Stimulated activated CD4-positive, alpha-beta T cell treated with anti-CD3 and anti-CD28 coated beads, Interleukin-15, amount 100 ng/mL, for 48 hours (primary cell): ENCODE results near the gene EPS15.
"Not testable (repeated sequence)": the region's sequence is repeated elsewhere in the genome, so short reads cannot be mapped to it uniquely, and the experiment has no call there.

Source experiments
- DNase-seq, 2 donors: peaks; one replicate each; pipeline ENCODE4 v3.0.0-alpha.2; 2020; ENCODE audit warnings: low read depth in 2 of 2

EPS15 gene

DNA sequence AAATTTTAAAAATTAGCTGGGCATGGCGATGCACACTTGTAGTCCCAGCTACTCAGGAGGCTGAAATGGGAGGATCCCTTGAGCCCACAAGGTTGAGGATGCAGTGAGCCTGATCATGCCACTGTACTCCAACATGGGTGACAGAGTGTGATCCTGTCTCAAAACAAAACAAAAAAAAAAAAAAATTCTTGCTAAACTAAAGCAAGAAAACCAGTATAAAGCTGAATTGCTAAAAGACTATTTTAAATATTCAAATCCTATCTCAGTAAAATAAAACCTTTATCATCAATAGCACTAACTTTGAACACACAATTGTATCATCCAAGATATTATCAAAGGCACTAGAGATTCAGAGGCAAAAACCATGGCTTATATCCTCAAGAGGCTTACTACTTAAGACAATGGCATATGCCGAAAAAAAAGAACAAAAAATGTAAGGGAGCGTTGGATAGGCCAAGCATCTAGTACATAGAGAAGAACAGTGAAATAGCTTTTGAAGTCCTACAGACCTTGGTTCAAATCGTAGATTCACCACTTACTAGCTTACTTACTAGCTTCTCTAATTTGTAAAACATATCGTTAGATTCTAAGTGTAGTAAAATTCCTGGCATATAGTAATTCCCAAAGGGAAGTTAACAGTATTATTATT is 3.6 kb downstream of the EPS15 start:
- no peak for DNase-seq

DNA sequence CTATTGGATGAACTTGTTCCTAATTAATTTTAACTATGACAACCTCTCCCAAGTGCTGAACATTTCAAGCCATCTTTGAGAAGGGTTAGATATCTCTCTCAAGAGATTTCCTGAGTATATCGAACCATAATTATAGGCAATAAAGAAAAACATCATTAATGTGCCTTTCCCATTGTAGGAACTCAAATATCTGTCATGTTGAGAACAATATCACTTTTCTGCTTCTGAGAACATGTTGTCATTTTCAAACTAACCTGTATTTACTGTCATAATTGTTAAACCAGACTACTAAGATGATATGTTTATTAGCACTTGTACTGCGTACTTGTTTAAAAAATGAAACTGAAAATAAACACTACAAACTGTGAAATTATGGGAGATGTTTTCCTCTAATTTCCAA is 4.3 kb downstream of the EPS15 start:
- DNase-seq = no peak

DNA sequence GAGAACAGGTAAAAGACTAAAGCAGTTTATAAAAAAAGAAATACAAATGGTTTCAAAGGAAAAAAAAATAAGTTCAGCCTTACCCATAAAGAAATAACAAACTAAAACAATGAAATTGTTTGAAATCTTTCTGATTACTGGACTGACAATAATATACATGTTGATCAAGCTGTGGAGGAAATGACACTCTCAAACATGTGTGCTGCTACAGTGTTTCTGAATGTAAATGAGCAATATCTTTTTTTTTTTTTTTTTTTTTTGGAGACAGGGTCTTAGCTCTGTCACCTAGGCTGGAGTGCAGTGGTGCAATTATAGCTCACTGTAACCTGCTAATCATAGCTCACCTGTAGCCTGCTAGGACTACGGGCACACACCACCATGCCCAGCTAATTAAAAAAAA is 6.5 kb downstream of the EPS15 start:
- DNase-seq = no peak

DNA sequence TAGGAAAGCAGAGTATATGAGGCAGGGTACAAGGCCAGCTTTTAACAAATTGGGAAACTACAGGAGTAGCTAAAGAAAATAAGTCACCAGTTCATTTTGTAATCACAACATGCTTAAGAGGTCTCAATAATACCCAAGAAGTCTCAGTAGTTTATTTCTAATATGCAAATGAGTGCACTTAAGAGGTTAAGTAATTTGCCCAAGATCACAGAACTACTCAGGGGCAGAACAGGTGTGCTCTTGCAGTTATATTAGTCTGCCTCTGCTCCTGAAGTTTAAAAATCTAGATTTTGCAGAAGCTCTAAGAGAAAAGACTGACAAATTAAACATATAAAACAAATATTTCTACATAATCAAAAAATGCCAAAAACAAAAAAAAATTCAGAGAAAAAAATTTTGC is 6.9 kb downstream of the EPS15 start:
- no peak for DNase-seq

DNA sequence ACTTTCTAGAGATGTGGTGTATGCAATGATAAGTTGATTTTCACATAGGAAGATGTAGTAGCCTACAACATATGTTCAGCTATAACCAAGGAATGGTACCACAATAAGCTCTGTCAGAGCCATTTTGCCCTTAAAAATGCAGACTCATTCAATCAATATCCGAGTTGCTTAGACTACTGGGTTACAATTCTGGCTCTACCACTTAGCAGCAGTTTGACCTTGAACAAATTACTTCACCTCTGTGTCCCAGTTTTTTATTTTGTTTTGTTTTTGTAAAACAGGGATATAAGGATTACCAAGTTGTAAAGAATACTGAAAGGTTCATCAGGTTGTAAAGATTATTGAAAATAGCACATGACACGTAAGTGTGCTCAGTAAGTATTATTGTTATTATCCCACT is 9.3 kb downstream of the EPS15 start:
- no peak for DNase-seq

DNA sequence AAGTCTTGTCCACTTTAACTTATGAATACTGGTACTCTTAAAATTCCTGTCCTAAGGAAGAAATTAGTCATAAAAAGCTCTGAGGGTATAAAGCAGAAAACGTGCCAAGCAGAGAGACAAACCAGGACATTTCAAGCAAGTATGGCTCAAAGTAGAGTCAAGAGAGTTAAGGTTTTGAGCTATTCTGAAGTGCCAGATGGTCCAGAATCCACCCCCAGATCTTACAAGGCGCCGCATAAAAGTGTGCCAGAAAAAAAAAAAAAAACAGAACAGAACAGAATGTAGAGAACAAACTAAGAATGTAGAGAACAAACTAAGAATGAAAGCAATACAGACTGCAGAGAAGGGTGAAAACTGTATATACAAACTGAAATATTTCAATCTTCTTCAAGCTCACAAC is 12.5 kb downstream of the EPS15 start:
- DNase-seq = no peak

DNA sequence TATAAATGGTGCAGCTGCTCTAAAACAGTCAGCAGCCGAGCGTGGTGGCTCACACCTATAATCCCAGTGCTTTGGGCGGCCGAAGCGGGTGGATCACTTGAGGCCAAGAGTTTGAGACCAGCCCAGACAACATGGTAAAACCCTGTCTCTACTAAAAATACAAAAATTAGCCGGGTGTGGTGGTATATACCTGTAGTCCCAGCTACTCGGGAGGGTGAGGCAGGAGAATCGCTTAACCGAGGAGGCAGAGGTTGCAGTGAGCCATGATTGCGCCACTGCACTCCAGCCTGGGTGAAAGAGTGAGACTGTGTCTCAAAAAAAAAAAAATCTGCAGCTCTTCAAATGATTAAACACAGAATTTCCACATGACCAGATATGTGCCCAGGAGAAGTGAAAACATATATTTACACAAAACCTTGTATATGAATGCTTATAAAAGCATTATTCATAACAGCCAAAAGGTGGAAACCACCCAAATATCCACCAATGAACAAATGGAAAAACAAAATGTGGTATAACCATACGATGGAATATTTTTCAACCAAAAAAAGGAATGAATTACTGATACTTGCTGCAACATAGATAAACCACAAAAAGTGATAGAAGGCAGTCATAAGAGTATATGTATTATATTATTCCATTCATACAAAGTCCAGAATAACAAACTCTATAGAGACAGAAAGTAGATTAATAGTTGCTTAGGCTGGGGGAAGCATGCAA is 14.1 kb downstream of the EPS15 start:
- DNase-seq = no peak

DNA sequence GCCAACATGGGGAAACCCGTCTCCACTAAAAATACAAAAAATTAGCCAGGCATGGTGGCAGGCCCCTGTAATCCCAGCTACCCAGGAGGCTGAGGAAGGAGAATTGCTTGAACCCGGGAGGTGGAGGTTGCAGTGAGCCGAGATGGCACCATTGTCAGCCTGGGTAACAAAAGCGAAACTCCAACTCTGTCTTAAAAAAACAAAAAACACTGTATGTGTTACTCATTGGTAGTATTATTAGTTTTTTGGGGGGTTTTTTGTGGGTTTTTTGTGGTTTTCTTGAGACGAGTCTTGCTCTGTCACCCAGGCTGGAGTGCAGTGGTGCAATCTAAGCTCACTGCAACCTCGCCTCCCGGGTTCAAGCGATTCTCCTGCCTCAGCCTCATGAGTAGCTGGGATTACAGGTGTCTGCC is 17.8 kb downstream of the EPS15 start:
- peak in 1 of 2 donors; percentile 14 for DNase-seq

DNA sequence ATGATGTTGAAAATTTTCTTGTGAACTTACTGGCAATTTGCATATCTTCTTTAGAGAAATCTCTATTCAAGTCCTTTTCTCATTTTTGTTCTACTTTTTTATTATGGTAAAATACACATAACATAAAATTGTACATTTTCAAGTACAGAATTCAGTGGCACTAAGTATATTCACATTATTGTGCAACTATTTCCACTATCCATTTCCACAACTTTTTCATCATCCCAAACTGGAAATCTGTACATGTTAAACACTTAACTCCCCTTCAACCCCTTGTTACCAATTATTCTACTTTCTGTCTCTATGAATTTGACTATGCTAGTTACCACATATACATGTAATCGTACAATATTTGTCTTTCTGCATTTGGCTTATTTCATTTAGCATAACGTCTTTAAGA is 19.4 kb downstream of the EPS15 start:
- no peak for DNase-seq

DNA sequence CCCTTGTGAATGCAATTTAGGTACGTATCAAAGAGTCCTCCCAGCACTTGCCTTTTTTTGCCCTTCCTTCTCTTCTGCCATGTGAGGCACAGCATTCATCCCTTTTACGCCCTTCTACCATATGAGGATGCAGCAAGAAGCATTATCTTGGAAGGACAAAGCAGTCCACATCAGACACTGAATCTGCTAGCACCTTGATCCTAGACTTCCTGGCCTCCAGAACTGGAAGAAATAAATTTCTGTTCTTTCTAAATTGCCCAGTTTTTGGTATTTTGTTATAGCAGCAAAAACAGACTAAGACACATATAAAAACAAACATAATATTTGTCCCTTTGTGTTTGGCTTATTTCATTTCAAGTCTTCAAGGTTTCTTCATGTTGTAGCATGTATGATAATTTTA is 20.1 kb downstream of the EPS15 start:
- DNase-seq = no peak

DNA sequence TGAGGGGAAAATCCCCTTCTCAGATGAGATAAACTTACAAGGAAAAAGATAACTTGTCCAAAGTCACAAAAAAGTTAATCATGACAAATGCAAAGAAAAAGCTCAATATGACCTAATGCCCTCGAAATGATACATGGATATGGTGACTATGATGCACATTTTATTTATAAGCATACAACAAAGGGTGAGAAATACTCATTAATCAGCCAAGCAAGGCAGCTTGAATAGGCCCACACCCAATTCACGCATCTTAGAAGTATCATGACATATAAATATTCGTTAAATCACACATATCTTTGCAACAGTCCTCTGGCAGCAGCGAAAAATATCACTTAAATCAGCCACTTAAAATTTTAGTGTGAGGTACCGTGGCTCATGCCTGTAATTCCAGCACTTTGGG is 21.7 kb downstream of the EPS15 start:
- no peak for DNase-seq

DNA sequence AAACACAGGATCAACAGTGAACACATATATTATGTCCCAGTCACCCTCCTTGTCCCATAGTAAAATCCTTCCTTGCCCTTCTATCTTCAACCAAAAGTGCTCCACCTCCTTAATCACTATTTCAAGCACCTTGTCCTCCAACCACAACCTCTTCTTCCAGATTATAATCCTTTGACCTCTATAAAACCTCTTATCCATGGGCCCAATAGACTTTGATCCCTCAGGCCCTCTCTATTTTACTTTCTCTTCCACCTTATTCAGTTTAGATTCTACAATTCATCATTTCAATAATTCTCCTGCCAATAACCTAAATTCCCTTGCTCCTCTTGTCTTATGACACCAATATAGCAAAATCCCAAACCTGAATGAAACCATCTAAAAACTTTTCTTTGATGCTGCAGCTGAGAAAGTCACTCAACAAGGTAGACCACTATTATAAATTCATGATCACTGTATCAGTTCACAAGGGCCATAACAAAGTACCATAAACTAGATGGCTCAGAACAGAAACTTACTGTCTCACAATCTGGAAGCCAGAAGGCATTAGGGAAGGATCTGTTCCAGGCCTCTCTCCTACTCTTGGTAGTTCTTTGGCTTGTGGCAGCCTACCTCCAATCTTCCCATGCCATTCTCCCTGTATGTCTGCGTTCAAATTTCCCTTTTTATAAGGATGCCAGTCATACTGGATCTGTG is 24.8 kb downstream of the EPS15 start:
- DNase-seq = no peak

DNA sequence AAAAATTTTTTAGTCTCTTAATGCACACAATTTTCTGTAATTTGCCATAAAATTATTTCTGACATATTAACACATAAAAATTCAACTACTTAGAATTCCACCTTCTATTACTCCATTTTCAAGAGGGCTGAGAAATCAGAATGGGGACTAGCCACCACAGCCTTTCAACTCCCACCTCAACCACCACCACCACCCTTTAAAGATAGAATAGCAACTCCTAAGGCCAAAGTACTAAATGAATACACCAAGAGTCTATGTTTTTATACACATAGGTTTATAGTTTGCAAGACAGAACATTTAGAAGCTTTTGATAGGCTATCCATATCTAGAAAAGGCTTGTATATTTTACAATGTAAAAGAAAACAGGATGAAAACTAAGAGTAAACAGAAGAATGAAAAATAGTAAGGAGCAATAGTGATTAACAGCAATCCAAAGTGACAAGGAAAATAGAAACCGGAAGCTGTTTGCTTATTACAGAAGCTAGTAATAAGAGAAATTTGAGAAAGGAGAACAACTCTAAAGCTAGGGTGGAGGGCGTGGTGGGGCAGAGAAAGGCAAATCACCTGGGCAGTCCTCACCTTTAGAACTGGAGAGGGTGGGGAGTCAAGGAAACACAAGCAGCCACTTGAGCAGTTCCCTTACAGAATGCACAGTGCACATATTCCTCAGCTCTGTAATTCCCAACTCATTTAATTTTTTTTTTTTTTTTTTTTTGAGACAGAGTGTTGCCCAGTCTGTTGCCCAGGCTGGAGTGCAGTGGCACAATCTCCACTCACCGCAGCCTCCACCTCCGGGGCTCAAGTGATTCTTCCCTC is 27.7 kb downstream of the EPS15 start:
- DNase-seq = no peak

DNA sequence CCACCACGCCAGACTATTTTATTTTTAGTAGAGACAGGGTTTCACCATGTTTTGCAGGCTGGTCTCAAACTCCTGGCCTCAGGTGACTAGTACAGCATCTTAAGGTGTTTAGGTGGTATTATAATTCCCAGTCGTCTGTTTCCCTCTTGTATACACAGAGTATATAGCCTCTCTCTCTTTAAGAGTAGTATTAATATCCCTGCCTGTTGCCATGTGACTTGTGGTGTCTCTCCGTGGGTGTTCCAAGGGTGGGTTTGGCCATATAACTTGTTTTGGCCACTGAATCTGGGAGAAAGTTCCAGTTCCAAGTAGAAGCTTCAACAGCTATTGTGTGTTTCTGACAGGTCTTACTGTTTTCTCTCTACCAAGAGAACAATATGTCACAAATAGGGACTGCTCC is 29.6 kb downstream of the EPS15 start:
- DNase-seq = no peak

DNA sequence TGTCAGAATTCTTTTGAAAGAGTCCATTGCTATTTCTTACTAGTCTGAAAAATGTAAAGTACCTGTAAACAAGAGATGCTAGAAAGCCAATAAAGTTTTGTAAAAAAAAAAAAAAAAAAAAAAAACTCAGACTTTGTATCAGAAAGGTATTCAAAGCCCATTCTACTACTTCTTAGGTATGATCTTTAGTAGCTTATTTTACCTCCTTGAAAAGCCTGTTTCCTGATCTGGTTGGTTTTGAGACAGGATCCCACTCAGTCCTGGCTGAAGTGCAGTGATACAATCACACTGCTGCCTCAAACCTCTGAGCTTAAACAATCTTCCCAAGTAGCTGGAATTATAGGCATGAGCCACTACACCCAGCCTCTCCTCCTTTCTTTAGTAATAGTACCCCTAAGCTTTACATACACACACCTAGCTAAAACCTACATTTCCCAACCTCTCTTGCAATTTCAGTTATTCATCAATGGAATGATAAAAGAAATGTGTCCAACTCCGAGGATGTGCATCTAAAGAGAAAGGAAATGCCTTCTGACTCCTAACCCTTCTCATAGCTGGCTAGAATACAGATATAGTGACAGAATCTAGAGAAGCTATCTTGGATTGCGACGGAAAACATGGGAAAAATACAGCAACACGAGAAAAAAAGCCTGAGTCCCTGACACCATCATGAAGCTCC is 30.6 kb downstream of the EPS15 start:
- DNase-seq = no peak

DNA sequence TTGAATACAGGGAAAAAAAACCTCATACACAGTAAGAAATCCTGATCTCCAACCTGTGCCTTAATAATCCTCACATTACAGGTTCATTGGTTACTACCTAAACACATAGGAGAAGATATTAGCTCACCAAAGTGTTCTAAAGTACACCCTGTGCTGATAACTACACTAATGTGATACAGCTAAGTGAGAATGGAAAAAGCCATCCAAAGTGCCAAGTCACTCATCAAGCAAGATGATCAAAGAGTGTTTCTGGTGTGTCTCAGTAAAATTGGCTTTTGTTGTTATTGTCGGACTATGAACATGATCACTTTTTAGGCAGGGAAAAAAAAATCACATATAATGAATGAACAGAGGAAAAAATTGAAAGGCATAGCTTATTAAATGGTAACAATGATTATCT is 31.4 kb downstream of the EPS15 start:
- no peak for DNase-seq

DNA sequence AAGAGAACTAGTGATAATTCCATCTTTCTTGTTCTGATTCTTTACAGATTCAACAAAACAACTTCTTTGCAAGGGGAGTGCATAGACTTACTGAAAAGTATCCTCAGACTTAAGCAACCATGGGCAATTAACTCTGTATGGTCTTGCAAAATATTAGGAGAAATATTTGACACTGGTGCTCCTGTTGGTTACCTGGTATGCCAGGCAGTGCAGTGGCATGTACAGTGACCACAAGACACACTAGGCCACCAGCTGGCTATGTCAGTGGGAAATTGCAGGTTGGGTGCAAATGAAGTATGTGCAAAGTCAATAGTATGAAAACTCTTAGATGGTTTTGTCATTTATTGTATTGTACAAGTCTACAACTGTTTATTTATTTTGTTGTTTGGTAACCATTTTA is 34.5 kb downstream of the EPS15 start:
- no peak for DNase-seq

DNA sequence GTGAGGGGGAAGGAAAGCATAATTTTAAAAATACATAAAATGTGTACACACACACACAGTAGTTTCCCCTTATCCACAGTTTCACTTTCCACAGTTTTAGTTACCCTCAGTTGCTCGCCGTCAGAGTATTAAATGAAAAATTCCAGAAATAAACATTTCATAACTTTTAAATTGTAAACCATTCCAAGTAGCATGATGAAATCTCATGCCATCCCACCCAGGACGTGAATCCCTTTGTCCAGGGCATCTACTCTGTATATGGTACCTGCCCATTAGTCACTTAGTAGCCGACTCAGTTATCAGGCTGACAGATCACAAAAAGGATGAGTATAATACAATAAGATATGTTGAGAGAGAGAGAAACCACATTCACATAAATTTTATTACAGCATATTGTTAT is 36.2 kb downstream of the EPS15 start:
- no peak for DNase-seq

DNA sequence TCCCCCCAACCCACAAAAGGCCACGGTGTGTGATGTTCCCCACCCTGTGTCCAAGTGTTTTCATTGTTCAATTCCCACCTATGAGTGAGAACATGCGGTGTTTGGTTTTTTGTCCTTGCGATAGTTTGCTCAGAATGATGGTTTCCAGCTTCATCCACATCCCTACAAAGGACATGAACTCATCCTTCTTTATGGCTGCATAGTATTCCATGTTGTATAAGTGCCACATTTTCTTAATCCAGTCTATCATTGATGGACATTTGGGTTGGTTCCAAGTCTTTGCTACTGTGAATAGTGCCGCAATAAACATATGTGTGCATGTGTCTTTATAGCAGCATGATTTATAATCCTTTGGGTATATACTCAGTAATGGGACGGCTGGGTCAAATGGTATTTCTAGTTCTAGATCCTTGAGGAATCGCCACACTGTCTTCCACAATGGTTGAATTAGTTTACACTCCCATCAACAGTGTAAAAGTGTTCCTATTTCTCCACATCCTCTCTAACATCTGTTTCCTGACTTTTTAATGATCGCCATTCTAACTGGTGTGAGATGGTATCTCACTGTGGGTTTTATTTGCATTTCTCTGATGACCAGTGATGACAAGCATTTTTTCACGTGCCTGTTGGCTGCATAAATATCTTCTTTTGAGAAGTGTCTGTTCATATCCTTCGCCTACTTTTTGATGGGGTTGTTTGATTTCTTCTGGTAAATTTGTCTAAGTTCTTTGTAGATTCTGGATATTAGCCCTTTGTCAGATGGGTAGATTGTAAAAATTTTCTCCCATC is 44.0 kb downstream of the EPS15 start:
- not testable (repeated sequence) for DNase-seq

DNA sequence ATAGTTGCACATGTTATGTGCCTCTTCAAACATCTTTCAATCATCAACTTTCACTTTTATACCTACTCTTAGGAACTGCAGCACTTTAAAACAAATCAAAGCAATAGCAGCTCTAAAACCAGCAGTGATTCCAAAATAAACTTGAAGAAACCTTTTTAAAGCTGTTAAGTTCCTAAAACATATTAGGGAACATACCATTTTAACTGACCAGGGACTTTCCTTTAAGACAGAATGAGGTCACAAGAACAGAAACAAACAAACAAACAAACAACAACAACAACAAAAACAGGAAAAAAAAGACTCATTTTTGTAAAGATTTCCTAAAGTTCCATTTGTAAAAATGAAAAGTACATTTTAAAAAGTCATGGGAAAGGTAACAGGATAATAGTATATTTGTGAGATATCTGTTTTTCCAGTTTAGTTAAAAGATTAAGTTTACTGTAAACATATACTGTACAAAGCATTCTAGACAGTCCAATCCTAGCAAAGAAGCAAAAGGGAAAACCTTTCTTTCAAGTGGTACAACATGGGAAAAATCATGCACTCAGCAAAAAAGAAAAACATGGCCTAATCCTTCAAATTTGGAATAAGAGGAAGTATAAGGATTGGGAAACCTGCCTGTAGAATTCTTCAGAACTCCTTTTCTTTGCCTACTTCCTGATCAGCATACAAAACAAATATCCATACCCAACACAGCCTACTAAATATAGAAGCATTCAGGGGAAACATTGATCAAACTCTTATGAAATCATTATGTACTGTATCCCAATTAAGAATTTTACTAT is 45.5 kb downstream of the EPS15 start:
- DNase-seq = no peak
